Myocyte (in vitro differentiated cells): Measurements from ENCODE around the gene DBH. TPM values are rescaled to one million over a fixed set of nuclear protein-coding genes. Genes with fewer than 3 reads are reported as not detected.
"Not testable (repeated sequence)": the region's sequence is repeated elsewhere in the genome, so short reads cannot be mapped to it uniquely, and the experiment has no call there.

Source experiments
- DNase-seq: peaks from one replicate; pipeline ENCODE4 v3.0.0-alpha.2; 2012; ENCODE audit warnings: low read depth
- total RNA-seq: library from RNA; depleted of rRNA; stranded (reverse); fragments of >200 nt; gene quantifications from 2 replicates; pipeline ENCODE4 v1.2.3, GENCODE V29; 2014

The DBH gene
- total RNA-seq, 1 donor from 2014 or later = 0.16 TPM

DNA sequence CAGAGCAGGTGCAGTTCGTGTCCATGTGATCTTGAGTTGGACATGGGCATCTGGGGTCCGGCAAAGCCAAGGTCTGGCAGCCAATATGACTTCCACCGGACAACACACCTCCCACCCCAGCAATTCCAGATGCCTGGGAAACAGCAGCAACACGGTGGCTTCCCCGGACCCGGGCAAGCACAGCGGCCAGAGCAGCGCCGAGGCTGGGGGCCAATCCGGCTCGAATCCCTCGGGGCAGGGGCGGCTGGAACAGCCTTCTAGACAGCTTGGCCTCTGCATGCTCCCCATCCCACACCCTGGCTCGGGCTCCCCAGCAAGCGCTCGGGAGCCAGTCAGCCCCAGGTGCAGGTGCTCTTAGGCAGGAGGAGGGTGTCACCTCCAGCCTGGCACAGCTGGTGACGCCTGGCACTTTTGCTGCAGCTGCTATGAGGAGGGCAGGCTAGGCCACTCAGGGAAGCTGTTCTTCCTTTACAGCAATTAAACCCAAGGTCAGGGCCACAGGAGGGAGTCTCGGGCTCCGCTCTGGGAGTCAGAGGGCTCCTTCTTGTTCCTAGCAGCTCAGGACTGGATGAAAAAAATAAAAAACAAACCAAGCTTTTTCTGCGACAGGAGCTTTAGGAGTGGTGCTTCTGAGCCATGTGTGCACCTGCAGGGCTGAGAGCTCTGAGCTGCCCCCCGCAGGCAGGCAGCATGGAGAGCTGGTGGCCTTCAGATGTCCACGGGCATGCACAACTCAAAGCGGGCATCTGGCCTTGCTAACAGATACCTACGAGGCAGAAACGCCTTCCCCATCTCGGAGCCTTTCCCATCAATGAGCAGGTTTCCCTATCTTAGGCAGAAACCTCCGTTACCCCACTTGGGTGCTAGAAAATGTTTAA is 28.2 kb downstream of the DBH start:
- DNase-seq = no peak

DNA sequence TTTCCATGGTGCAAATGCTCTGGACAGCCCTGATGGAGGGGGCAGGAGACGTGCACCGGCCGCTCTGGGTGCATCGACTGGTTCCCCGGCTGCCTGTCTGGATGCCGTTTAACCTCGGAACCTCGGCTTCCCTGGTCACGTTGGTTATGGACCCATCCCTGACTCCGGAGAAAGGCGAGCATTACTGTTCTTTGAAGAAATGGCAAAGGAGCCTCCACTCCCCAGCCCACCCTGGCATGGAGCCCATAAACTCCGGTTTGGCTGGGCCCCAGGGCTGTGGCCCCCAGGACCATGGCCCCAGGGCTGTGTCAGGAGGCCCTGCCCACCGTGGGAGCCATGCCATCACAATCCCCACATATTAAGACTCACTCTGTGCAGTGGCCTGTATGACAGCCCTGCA is 28.9 kb downstream of the DBH start:
- DNase-seq = no peak

DNA sequence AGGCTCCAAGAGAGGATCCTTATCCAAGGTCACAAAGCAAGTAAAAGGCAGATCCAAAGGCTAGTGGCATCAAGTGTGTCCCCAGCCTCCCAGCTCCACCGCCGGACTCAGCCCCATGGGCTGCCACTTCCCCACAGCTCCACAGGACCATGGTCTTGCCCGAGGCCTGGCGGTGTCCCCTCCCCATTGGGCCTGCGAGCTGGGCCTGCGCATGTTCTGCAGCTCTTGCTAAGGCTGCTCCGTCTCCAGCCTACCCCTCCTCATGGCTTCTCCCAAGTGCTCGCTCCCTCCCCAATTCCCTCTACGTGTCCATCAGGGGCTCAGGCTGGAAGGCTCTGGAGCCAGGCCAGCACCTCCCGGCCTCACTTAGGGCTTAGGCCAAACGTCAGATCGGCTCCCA is 29.4 kb downstream of the DBH start:
- DNase-seq = no peak

DNA sequence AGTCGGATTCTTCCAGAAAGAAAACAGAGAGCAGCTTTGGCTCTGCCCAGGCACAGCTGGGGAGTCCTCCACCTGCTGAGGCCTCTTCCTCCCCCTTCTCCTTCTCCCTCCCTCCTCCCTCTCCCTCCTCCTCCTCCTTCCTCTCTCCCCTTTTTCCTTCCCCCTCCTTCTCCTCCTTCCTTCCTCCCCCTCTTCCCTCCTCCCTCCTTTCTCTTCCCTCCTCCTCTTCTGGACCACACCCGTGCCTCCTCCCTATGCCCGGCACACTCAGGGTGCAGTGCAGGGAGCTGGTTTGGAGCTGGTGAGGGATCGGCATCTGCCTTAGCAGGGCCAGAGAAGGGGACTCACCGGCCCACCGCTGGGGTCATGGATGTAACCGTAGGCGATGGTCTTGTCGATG is 30.2 kb downstream of the DBH start:
- DNase-seq = no peak

DNA sequence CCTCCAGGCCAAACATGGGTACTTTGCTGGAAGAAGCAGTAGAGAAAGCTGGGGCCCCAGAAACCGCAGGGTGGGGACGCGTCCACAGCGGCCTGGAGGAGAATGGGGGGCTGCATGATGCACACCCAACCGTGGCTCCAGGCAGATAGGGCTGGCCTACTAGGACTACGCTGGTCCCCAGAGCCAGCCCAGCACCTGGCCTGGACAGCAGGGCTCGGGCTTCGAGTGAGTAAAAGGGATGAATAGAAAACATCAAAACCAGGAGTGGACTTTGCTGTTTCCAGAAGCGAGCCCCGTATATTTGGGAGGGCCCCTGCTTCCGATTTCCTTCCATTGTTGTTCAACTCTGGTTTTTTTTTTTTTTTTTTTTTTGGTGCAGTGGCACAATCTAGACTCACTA is 30.7 kb downstream of the DBH start:
- no peak for DNase-seq

DNA sequence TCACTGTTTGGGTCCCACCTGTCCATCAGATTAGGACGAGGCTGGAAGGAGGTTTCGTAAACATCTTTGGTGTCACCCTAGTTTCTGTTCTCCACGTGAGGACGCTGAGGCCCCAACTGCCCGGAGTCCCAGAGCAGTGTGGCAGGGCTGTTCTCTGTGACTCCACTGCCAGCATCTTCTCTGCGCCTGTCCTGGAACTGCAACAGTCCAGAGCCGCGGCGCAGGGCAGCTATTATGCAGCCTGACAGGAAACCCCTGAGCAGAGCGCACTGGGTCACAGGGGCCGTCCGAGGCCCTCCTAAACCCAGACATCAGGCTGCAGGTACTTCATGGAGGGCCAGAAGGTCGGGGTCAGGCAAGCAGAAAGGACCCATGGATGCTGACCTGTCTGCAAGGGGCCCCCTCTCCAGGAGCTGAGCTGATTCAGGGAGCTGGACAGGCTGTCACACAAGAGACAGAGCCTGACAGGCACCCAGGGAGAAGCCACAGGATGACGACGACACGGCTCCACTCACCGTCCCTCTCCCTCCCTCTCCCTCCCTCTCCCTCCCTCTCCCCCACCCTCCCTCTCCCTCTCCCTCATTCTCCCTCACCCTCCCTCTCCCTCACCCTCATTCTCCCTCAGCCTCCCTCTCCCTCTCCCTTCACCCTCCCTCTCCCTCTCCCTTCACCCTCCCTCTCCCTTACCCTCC is 31.7 kb downstream of the DBH start:
- no peak for DNase-seq

DNA sequence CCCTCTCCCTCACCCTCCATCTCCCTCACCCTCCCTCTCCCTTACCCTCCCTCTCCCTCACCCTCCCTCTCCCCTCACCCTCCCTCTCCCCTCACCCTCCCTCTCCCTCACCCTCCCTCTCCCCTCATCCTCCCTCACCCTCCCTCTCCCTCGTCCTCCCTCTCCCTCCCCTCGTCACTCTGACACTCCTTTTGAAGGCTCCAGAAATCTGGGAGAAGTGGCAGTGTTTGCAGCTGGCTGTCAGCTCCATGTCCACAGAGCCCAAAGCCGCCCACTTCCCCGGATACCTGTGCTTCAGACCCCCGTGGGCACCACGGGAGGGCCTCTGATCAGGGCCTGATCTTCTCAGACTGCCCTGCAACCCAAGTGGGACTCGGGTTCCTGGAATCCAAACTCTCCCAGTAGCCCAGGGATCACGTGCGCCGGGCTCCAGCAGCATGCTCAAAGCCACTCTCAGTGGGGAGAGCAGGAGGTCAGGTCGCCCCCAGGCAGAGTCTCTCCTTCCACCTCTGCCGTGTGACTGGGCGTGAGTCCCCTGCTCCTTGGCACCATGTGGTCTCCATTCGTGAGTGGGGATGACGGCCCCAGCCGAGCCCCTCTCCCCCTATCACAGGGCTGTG is 33.1 kb downstream of the DBH start:
- DNase-seq = no peak

DNA sequence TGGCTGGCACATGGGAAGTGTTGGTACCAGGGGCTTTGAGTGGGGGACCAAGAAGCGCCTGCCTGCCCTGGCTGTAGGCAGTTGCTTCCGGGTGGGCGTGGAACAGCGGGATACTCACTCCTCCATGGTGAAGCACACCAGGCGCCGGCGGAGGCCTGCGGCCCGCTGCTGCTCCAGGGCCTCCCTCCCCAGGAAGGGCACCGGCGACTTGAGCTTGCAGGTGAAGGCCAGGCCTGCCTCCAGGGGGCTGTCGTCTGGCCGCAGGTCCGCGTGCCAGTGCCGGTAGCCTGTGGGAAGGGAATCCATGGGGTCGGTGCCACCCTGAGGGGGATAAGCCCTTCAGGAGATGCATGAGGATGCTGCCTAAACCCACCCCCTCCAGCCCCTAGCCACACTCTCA is 34.3 kb downstream of the DBH start:
- no peak for DNase-seq

DNA sequence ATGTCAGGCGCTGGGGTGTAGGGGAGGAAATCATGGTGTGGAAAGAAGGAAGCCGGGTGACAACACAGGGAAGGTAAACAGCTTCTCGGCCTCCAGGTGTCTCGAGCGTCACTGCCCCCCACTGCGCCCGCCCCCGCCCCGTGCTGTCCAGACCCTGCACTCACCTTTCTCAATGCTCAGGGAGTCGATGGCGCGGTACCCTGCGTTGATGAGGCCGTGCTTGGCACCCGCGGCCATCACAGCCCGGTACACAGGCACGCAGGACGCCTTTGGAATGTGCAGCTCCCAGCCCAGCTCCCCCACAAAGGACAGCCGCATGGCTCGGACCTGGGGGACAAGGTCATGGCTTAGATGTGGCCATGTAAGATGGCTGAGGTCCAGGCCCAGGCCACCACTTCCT is 35.2 kb downstream of the DBH start:
- no peak for DNase-seq

DNA sequence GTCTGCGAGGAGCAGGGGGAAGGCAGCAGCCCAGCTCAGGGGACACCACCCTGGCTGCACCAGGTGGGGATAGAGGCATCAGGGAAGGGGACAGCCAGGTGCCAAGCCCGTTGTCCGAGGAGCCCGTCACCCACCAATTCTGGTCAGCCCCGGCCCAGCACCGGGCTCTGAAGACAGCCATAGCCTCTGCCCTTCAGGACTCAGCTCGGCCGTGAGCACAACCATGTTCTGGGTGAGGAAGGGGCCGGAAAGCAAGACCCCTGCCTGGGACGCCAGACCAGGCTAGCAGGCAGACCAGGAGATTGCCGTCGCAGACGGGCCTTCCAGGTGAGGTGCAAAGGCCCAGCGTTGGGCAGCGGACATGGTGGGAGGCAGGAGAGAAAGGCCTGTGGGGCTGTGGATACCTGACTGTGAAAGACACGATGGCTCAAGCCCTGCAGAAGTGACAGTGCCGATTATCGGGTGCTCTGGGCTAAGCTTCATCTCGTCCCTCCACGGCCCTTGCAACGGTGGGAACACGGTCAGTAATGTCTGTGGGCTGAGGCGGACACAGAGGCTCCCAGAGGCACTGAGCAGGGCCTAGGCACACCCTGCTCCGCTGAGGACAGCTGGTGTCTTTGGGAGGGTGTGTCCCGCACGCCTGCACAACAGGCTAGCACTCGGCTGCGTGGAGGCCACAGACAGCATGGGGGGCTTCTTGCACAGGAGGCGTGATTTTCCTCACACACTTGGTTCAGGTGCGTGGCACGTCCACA is 36.5 kb downstream of the DBH start:
- DNase-seq = no peak

DNA sequence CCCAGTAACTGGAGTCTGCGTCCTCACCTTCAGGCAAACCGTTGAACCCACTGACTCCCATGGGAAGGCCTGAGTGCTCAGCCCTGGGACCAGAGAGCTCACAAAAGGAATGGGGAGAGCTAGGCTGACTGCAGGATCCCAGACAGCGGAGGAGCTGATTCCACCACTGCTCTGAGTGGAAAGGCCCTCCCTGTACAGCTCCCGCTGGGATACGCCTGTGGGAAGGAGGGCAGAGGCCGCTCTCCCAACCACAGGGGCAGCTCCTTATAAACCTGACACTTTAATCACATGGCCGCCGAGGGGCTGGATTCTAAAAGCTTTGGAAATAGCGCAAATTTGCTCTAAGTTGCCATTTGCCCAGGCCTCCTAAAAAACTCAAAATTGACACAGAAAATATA is 37.1 kb downstream of the DBH start:
- no peak for DNase-seq

DNA sequence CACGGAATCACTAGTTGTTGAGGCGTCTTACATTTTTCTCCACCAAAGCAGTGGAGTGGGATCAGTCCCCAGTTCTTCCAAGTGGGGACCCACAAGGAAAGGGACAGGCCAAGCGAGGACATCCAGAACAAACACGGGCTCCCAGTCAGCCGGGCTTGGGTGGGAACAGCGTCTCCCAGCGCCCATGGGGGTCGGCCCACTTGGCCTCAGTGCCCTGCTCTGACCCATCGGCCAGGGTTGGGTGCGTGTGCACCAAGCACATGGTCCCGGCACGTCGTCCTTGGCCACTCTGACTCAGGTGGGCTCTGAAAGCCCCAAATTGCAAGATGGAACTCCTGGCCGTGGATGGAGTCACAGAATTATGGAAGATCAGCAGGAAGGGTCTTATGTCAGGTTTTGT is 37.9 kb downstream of the DBH start:
- no peak for DNase-seq

DNA sequence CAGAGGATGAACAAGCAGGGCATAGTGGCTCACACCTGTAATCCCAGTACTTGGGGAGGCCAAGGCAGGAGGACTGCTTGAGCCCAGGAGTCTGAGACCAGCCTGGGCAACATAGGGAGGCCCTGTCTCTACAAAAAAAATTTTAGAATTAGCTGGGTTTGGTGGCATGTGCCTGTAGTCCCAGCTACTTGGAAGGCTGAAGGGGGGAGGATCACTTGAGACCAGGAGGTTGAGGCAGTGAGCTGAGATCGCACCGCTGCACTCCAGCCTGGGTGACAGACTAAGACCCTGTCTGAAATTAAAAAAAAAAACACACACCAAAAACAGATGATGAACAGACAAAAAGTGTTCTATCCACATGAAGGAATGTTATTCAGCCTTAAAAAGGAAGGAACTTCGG is 39.6 kb downstream of the DBH start:
- DNase-seq = not testable (repeated sequence)

DNA sequence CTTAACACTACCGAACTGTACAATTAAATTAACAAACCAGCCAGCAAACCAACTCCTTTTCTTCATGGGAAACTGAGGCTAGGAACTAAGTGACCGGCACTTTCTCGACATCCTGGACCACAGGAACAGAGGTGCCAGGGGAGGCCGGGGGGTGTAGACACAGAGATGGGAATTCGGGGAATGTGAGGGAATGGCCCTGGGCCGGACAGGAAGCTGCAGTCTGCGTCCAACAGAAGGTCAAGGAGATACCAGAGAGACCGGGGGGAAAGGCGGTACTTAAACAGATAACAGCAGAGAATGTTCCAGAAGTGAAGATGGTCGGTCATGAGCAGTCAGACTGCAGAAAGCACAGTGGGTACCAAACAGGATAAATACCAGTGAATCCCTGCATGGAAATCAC is 40.3 kb downstream of the DBH start:
- no peak for DNase-seq

DNA sequence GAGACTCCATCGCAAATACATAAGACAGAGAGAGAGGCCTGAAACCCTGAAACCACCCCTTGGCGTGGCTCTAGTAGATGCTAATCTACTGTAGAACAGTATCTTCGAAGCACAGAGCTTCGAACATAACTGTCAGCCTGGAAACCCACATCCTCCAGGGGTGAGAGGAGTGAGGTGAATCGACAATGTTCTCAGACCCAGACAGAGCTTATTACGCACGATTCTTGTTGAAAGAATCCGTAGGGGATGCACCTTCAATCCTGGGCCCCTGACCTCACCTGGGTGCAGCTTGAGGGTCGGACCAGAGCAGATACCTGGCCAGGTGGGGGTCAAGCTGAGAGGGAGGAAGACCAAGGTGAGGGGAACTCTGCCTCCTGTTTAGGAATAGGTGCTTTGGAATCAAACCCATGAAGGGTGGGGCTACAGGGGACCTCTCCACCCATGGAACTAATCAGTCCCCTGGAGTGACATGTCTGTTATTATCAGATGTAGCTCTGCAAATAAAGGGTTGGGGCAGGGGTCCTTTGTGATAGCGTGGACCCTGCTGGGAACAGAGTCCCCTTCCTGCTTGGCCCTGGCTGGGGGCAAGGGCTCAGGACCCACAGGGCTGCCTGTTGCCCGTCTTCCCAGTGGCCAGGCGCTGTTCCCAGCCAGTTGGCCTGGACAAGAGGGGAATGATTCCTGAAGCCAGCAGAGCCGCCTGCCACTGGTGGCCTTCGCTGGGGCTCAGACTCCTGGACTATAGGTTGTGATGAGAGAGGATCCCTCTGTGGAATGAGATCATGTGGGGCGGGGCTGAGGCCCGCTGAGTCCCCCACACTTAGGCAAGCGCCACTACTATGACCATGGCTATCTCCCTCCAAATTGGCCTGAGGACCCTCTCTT is 41.2 kb downstream of the DBH start:
- no peak for DNase-seq

DNA sequence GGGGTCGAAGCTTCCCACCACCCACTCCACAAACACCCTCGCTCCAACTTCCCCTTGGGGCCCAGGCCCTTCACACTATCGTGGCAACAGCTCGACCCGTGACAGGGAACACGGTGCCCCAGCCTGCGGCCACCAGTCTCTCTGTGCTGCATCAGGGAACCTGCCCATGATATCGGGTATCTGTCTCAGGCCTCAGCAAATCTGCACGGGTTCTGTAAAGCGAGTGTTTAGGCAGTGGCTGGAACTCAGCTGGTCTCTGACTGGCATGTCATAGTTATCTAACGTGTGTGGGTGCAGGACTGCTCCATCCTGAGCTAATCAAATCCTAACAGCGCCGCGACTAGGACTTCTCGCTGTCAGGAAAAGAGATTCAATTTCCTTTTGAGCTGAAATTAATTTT is 42.9 kb downstream of the DBH start:
- no peak for DNase-seq

DNA sequence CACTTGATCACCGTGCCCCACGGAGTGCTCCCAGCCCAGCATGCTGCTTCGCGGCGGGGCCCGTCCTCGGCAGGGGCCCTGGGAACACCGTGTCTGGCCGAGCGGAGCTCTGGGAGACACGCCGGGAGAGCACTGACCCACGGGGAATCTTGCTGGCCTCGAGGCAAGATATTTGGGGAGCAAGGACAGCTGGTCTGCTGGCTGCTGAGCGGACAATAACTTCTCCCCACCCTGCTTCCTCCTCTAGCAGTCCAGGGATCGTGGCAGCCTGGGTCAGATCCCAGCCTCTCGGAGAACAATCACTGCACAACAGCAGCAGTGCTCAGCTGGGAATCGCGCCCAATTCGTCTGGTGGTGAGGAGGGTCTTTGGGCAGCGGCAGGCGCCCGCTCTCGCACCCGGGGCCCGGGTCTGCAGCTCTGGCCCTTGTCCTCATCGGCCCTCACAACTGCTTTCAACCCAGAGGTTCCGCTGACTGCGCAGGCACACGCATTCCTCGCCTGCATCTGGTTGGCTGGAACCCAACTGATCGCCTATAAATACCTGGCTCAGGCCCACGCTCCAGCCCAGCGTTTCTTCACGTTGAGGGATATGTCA is 43.4 kb downstream of the DBH start:
- peak; percentile 28 for DNase-seq

DNA sequence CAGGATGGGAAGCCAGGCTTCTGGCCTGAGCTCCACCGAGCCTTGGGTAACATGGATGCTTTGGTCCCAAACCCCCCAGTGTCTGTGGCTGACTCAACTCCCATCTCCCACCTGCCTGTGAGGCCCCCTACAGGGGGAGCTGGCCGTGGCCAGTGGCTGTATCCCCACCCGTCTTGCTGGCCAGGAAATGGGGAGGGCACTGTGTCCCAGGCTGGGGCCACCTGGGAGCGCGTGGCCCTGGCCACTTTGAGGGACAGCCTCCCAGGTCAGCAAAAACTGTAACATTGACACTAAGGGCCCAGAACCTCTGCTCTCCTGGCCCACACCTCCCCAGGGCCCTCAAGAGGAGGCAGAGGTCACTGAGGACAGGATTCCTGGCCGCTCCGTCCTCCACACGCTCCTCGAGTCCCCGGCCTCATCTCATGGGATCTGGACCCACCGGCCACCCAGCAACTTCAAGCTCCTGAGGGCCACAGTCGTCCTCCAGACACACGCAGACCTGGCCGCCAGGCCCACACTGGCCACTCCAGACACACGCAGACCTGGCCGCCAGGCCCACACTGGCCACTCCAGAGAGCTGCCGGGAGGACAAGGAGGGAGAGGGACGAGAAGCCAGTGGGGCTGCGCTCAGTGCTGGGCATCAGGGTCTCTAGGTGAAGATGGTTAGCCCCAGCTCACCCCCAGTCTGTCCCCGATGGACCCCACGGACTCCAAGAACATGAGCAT is 44.2 kb downstream of the DBH start:
- no peak for DNase-seq

DNA sequence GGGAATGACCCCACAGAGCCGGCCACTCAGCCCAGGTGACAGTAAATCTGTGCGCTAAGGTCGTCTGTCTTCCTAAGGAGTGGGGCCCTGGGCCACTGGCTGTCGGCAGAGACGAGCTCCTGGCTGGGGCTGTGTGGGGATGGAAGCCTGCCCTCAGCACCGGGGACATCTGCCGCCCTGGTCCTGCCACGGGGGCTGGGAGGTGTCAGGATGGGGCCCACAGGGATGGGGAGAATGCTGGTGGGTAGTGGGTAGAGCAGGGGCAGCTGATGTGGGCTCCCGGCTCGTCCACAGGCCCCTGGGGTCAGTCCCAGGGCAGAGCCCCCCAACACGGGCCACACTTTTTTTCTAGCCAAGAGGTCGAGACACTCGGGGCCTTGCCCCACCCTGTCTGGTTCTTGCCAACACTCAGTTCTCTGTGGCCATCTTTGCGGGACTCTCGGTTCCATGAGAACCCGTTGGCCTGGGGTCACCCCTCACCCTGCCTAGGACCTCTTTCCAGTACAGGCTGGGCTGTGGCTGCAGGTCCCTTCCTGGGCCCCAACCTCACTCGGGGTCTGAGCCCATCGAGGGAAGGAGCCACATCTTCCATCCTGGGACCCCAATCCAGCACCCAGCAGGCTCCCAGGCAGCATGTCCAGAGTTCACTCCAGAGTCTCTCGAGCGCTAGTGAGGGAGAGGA is 45.0 kb downstream of the DBH start:
- no peak for DNase-seq
